DMS53 treated with DMSO at 0.1 percent for 48 hours (cell line): ENCODE data around the gene NEDD4L.
"Not testable (repeated sequence)": the region's sequence is repeated elsewhere in the genome, so short reads cannot be mapped to it uniquely, and the experiment has no call there.

Experiments
- DNase-seq: peaks from one replicate; lab custom pipeline; 2025; ENCODE audit not compliant: unreplicated experiment; lab: John Stamatoyannopoulos, UW

The NEDD4L gene

DNA sequence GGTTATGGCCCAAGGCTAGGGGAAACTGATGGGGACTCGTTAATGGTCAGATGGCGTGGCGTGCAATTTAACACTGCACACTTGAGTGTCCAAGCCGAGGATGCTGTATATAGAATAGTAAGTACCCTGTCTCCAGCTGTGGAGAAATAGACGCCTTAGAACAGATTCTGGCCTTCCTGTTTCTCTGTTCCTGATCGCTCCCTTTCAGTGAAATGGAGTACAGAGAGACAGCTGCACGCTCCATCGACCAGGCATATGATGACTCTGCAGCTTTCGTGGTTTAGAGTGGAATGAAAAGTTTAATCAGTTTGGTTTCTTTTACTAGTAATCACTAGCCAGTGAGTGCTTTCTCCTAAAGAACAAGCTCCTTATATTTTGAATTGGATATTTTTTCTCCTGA, 213.4 kb downstream of the NEDD4L start:
- DNase-seq = no peak

DNA sequence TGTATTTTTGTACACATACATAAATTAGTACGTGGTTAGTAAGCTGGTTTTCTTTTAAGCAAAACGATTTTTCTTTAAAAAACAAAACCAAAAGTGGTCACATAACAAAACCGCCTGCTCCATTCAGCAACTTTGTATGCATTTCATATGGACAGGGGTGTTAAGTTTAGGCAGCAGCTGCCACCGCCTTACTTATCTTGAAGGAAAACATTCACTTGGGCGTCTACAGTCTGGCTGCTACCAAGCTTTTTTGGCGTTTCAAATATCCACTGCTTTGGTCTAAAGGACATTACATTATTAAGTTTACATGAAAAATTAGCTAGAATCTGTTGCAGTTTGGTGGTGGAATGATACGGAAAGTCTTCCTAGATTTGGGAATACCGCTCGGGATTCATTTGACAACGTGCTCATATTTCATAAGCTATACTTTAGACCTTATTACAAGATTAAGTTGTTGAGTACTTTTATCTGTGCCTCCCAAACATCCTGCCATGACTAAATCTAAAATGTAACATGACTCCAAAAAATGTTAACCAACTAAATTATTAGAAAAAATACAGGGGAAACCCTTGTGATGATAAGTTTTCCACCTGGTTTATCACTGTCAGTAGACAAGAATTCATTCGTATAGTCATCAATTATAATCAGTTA, 214.8 kb downstream of the NEDD4L start:
- DNase-seq = no peak

- DNase-seq = peak; percentile 52
Measured at GRCh38 chr18:58263055-58263957, 219.3 kb downstream of the NEDD4L start.

DNA sequence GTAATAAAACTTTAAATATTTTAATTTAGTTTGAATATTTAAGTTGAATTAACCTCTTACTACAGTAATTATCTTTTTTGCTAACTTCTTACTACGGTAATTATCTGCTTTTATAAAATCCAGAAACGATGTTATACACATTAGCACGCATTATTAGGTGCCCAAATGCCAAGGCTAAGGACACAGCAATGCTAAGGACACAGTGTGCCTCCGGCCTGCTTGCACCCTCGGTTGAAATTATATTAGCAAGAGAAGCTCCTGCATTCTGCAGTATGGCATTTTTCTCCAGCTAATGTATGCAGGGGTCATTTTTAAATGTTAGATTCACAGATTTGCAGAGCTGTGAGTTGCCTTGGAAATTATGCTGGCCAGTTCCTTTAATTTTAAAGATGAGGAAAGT, 220.0 kb downstream of the NEDD4L start:
- no peak for DNase-seq

DNA sequence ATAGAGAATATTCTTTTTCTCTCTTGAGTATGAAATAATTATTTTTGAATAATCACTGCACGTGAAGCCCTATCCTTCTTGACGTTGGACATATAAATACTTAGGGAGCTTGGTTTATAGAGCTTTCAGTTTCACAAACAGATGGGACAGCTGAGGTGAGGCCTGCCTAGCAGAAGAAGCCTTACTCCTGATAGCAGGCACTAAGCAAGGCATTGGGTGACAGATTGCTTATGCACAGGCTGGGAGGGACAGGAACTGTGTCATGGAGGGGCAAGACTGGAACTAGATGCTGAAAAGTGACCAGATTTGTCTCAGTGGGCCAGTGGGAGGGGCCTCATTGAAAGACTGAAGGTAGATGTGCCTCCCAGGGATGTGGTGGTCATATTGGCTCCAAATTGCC, 220.8 kb downstream of the NEDD4L start:
- no peak for DNase-seq

DNA sequence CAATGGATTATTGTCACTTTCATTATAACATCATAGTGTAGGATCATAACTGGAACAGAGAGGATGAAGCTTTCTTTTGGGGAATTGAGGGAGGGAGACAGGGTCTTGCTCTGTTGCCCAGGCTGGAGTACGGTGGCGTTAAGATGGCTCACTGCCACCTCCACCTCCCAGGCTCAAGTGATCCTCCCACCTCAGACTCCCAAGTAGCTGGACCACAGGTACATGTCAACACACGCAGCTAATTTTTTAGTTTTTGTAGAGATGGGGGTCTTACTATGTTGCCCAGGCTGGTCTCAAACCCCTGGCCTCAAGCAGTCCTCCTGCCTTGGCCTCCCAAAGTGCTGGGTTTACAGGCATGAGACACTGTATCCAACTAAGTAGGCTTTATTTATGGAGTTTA, 221.5 kb downstream of the NEDD4L start:
- DNase-seq = not testable (repeated sequence)

GRCh38 chr18:58266291-58266690, 222.3 kb downstream of the NEDD4L start:
- no peak for DNase-seq

DNA sequence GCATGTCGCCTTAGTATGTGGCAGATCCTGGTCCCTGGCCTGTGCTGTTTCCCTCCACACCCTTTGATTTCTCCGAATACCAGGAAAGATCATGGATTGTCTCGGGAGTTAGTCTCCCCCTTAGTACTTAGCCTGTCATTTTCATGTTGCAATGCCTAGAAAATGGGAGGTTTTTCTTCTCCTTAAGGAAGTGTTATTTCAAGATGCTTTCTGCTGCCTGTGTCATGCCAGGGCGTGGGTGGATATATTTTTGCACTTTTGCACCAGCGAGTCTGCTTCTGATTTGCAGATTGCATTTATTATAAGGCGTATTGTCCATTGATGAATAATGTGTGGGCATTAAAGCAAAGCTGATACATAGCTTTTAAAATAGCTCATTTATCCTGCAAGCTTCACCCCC, 223.5 kb downstream of the NEDD4L start:
- DNase-seq = no peak

DNA sequence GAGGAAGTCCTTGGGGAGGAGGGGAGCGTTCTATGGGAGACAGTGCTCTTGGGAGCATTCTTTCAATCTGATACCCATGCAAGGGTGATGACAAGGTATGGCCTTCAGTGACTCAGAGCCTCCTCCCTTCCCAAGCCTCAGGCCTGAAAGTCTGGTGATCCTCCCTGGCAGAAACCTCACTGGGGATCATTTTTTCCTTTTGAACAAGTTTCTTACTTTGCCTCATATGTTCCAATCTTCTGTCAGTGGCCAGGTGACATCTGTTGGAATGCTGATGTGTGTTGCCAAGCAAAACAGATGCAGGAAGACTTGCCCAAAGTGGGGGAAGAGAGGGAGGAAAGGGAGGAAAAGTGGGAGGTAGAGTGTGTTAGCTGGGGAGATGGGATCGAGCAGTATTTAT, 224.8 kb downstream of the NEDD4L start:
- DNase-seq = no peak

DNA sequence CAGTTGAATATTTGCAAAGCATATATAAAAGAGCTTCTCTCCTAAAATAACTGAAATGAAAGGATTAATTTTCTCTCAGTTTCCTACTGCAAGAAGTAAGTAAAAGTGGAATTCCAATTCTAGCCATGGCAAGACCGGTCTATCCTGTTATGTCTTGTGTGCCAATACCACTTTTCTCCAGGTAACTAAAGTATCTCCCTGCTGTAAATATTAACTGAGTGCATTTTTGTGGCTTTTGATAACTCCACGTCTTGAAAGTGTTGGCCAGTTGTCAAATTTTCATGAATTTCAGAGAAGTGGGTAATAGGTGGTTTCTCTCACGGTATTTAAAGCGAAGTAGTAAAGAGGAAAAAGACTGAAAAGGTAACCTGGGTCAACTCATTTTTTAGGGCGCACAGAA, 225.9 kb downstream of the NEDD4L start:
- peak; percentile 52 for DNase-seq

GRCh38 chr18:58270396-58270795, 226.4 kb downstream of the NEDD4L start:
- no peak for DNase-seq

DNA sequence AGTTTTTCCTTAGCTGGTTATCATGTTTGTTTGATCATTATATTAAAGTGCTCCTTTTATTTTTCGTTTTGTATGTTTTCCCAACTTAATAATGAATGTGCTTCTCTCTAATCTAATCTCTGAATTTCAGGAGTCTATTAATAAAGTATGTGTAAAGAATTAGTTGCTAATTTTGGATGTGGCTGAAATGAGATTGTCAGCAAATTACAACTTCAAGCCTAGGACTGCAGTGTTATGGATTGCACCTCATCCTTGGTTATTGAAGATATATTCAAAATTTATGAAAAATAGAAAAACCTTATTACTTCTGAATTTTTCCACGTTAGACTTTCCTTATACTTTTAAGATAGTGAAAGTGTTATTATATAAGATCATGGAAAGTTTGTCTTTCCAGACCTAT, 227.7 kb downstream of the NEDD4L start:
- DNase-seq = no peak

- no peak for DNase-seq
Measured at GRCh38 chr18:58272209-58272608, 228.2 kb downstream of the NEDD4L start.

- no peak for DNase-seq
Measured at GRCh38 chr18:58272779-58273435, 228.9 kb downstream of the NEDD4L start.

- DNase-seq = no peak
Measured at GRCh38 chr18:58275176-58275575, 231.2 kb downstream of the NEDD4L start.

- DNase-seq = no peak
Measured at GRCh38 chr18:58276789-58277739, 233.0 kb downstream of the NEDD4L start.

DNA sequence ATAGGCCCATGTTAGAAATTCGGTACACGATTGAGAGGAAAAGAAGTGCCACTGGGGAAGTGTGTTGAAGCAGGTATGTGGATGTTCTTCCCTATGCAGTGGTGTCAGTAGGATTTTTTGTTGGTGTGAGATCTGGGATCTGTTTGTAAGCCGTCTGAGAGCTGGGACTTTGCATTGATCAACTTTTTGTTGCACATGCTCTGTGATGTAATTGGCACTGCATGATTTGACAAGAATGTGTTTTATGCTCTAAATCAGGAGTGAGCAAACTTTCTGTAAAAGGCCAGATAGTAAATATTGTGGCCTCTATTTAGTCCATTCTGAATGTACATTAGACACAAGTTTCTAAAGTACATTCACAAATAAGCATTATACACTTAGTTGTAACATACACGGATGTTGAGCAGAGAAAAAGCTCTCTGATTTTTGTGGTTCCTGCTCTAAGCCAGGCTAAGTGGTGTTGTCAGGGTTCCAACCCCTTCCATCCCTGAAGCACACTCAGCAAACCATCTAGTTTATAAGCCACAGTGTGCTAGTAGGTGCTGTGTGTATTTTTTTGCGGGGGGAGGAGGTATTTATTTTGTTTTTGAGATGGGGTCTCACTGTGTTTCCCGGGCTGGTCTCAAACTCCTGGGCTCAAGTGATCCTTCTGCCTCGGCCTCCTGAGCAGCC, 235.6 kb downstream of the NEDD4L start:
- DNase-seq = no peak

DNA sequence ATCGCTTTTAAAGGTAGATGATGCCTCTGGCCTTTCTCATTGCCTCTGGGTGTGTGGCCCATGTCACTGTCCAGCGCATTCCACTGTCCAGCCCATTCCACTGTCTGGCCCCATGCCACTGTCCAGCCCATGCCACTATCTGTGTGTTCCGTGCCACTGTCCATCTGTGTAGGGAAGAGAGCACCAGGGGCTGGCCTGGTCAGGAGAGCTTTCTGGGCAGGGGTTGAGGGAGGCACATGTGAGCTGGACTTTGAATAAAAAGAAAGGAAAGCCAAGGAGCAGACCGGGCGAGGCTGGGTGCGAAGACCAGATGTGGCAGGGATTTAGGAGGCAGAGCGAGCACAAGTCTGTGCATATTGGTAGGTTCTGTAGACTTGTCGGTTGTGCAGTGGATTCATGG, 236.2 kb downstream of the NEDD4L start:
- DNase-seq = no peak

DNA sequence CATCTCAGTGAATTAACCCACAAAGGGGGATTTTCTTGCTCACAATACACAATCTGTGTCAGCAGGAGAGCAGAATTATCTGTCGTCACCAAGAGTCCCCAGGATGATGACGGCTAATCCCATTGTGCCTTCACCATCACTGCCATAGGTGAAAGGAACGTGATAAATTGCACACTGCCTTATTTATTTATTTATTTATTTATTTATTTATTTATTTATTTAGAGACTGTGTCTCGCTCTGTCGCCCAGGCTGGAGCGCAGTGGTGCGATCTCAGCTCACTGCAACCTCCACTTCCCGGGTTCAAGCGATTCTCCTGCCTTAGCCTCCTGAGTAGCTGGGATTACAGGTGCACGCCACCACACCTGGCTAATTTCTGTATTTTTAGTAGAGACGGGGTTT, 238.8 kb downstream of the NEDD4L start:
- DNase-seq = not testable (repeated sequence)

GRCh38 chr18:58284699-58285448, 240.8 kb downstream of the NEDD4L start:
- DNase-seq = no peak
